ENCODE results near the gene DICER1.

- TF ChIP-seq CTCF (conservative IDR thresholded peaks at IDR 0.05; ENCODE audit: low read depth in 2 of 2): no peak
- TF ChIP-seq EZH2phosphoT487 (IDR thresholded peaks at IDR 0.05; ENCODE audit: unreplicated experiment): no peak
- TF ChIP-seq REST (IDR thresholded peaks at IDR 0.05; ENCODE audit: unreplicated experiment): no peak
- TF ChIP-seq POLR2AphosphoS5 (IDR thresholded peaks at IDR 0.05; ENCODE audit: low read depth): no peak
- no peak for TF ChIP-seq CREB1 (CRISPR knock-in tag; IDR thresholded peaks at IDR 0.05; ENCODE audit: low read depth)
- TF ChIP-seq JUNB (IDR thresholded peaks at IDR 0.05; ENCODE audit: unreplicated experiment): no peak
- no peak for TF ChIP-seq EZH2 (IDR thresholded peaks at IDR 0.05; ENCODE audit: low read depth, unreplicated experiment)
- no peak for TF ChIP-seq NANOG (IDR thresholded peaks at IDR 0.05; ENCODE audit: borderline replicate concordance)
- no peak for TF ChIP-seq ZNF331 (CRISPR knock-in tag; IDR thresholded peaks at IDR 0.05; ENCODE audit: low read depth)
Observed at GRCh38 chr14:95059126-95059525, 98.2 kb downstream of the DICER1 start.
